Renal cortex interstitium (tissue), 11 donors: ENCODE results near the gene ARHGEF38. TPM values are rescaled to one million over a fixed set of nuclear protein-coding genes. Genes with fewer than 3 reads are reported as not detected.

Source experiments
- DNase-seq, 11 donors: peaks; one replicate each; pipeline ENCODE4 v3.0.0-alpha.2; 2013; ENCODE audit warnings: low read depth in 9 of 11, low spot score in 4 of 11; ENCODE audit errors: extremely low read depth in 1 of 11
- polyA plus RNA-seq, 3 donors: library from polyadenylated mRNA; unstranded; fragments of 120-200 nt; gene quantifications; one replicate each; pipeline ENCODE4 v1.2.1, GENCODE V29; 2013; ENCODE audit not compliant: insufficient read length in 3 of 3

Gene ARHGEF38
- polyA plus RNA-seq, 3 donors, result 4.0 to 8.7 (median 5.3) TPM

GRCh38 chr4:105632599-105632998 lies 80.2 kb downstream of the ARHGEF38 start:
- no peak for DNase-seq

- DNase-seq, result no peak
Observed at GRCh38 chr4:105633241-105633640, 80.8 kb downstream of the ARHGEF38 start.

- no peak for DNase-seq
Observed at GRCh38 chr4:105634402-105635080, 82.1 kb downstream of the ARHGEF38 start.

GRCh38 chr4:105637408-105638176 lies 85.2 kb downstream of the ARHGEF38 start:
- DNase-seq, result peak in 1 of 11 donors; percentile 54

GRCh38 chr4:105641845-105642244 lies 89.4 kb downstream of the ARHGEF38 start:
- no peak for DNase-seq

- no peak for DNase-seq
Observed at GRCh38 chr4:105644257-105644656, 91.8 kb downstream of the ARHGEF38 start.

- no peak for DNase-seq
Observed at GRCh38 chr4:105645440-105645839, 93.0 kb downstream of the ARHGEF38 start.

- DNase-seq, result no peak
Observed at GRCh38 chr4:105650190-105650589, 97.8 kb downstream of the ARHGEF38 start.

- DNase-seq, result no peak
Observed at GRCh38 chr4:105651884-105652283, 99.5 kb downstream of the ARHGEF38 start.

GRCh38 chr4:105652286-105652888 lies 100.0 kb downstream of the ARHGEF38 start:
- DNase-seq, result peak in 5 of 11 donors; percentile 29 to 63 (median 39)

GRCh38 chr4:105657117-105657765 lies 104.8 kb downstream of the ARHGEF38 start:
- no peak for DNase-seq

- no peak for DNase-seq
Observed at GRCh38 chr4:105659190-105659589, 106.8 kb downstream of the ARHGEF38 start.

- DNase-seq, result no peak
Observed at GRCh38 chr4:105661028-105661427, 108.6 kb downstream of the ARHGEF38 start.

- no peak for DNase-seq
Observed at GRCh38 chr4:105662935-105663675, 110.7 kb downstream of the ARHGEF38 start.

GRCh38 chr4:105666693-105667092 lies 114.3 kb downstream of the ARHGEF38 start:
- DNase-seq, result peak in 1 of 11 donors; percentile 11

GRCh38 chr4:105670684-105671083 lies 118.3 kb downstream of the ARHGEF38 start:
- no peak for DNase-seq

GRCh38 chr4:105671301-105671700 lies 118.9 kb downstream of the ARHGEF38 start:
- DNase-seq, result no peak

- no peak for DNase-seq
Observed at GRCh38 chr4:105674011-105674410, 121.6 kb downstream of the ARHGEF38 start.

- DNase-seq, result no peak
Observed at GRCh38 chr4:105677709-105678108, 125.3 kb downstream of the ARHGEF38 start.
